Omental fat pad (tissue), 4 donors: Measurements from ENCODE around the gene SNX3. TPM values are rescaled to one million over a fixed set of nuclear protein-coding genes. Genes with fewer than 3 reads are reported as not detected.
A peak's percentile ranks its signal among the peaks of the same experiment; 100 is the strongest.

Experiments
- ATAC-seq: fragments of 150-250 bp; one replicate; pipeline ENCODE4 v1.9.1; 2016; ENCODE audit warnings: mild to moderate bottlenecking, moderate library complexity; ENCODE audit not compliant: low FRiP score
- DNase-seq: peaks from one replicate; pipeline ENCODE4 v3.0.0-alpha.2; 2019; ENCODE audit warnings: low spot score
- CTCF ChIP-seq, 3 donors: fragments of 450-650 bp; IDR thresholded peaks; one replicate each; pipeline ENCODE4 v1.5.1; 2016 to 2017; ENCODE audit warnings: antibody characterized with exemption in 3 of 3, mild to moderate bottlenecking in 3 of 3, moderate library complexity in 2 of 3
- total RNA-seq, 4 donors: library from RNA; depleted of rRNA; stranded (reverse); fragments of >200 nt; gene quantifications; one replicate each; pipeline ENCODE4 v1.1.0, GENCODE V29; 2016

The SNX3 gene
- total RNA-seq, 4 donors from 2014 or later = 136 to 245 (median 202) TPM

GRCh38 chr6:108260126-108260808, 573 bp downstream of the SNX3 start:
- DNase-seq = no peak
- peak; percentile 65 for ATAC-seq
- no peak for TF ChIP-seq CTCF (IDR thresholded peaks at IDR 0.05)

GRCh38 chr6:108254433-108255410, 6.1 kb downstream of the SNX3 start:
- DNase-seq (no peak), ATAC-seq (no peak)
- no peak for TF ChIP-seq CTCF (IDR thresholded peaks at IDR 0.05)

- no peak for TF ChIP-seq CTCF (IDR thresholded peaks at IDR 0.05)
- DNase-seq (no peak), ATAC-seq (no peak)
Measured at GRCh38 chr6:108253241-108253640, 7.6 kb downstream of the SNX3 start.

GRCh38 chr6:108252055-108252454, 8.8 kb downstream of the SNX3 start:
- TF ChIP-seq CTCF (IDR thresholded peaks at IDR 0.05) = no peak
- ATAC-seq (no peak), DNase-seq (no peak)

DNA sequence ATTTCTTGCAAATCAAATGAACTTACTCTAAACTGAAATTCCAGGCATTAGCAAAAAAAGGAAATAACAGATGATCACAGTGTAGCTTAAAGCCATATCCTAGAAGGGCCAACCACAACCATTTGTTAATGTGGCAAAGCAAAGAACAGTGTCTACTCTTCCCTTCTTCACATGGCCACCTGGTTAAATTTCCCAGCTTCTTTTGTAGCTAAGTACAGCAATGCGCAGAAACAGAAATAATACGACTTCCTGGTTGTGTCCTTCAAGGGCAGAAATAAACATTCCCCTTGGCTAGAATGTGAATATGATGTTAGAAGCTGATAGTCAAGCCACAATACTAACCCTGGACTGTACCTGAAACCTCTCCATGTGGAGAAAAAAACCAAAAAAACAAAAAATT, 9.6 kb downstream of the SNX3 start:
- DNase-seq (no peak), ATAC-seq (no peak)
- TF ChIP-seq CTCF (IDR thresholded peaks at IDR 0.05) = no peak

DNA sequence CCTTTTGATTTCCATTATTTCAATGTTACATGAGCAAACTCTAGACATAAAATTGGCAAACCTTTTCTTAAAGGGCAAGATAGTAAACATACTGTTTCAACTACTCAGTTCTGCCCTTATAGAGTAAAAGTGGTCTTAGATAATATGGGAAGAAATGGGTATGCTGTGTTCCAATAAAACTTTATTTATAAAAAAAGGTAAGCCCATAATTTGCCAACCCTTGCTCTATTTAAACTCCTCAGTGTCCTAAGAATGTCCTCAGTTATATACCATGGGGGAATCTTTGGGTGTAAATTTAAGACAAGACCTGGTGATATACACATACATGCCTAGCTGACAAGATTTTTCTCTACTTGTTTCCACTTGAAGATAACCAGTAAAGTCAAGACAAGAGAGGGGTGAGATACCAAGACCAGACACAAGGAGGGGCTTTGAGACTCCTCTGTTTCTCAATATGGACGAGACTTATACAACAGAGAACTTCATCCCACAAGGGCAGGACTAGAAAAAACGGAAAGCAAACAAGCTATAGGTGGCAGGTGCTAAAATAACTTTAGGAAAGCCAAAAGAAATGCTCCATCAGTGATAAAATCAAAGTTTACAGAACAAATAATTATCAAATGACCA, 10.5 kb downstream of the SNX3 start:
- no peak for TF ChIP-seq CTCF (IDR thresholded peaks at IDR 0.05)
- DNase-seq = no peak
- ATAC-seq = no peak
